GM21619 (cell line): ENCODE measurements around the gene CCDC112.

Experiments
- ATAC-seq: cut with Tn5 transposase; IDR thresholded peaks from one replicate; pipeline ENCODE4 v1.9.1; 2021; ENCODE audit not compliant: unreplicated experiment

Gene CCDC112

GRCh38 chr5:115319007-115319406 is 22.6 kb upstream of the CCDC112 start:
- ATAC-seq, result no peak

- ATAC-seq, result no peak
These were observed 21.3 kb upstream of the CCDC112 start for GRCh38 chr5:115317736-115318135.

GRCh38 chr5:115317320-115317719 is 20.9 kb upstream of the CCDC112 start:
- no peak for ATAC-seq

GRCh38 chr5:115313632-115314031 is 17.2 kb upstream of the CCDC112 start:
- ATAC-seq, result no peak

GRCh38 chr5:115313052-115313451 is 16.6 kb upstream of the CCDC112 start:
- no peak for ATAC-seq

GRCh38 chr5:115309751-115310370 is 13.4 kb upstream of the CCDC112 start:
- peak; percentile 54 for ATAC-seq

GRCh38 chr5:115308815-115309214 is 12.4 kb upstream of the CCDC112 start:
- ATAC-seq, result no peak

- no peak for ATAC-seq
These were observed 9.6 kb upstream of the CCDC112 start for GRCh38 chr5:115306011-115306536.

- no peak for ATAC-seq
These were observed 8.0 kb upstream of the CCDC112 start for GRCh38 chr5:115304496-115304895.

- no peak for ATAC-seq
These were observed 2.4 kb upstream of the CCDC112 start for GRCh38 chr5:115298811-115299210.

GRCh38 chr5:115297031-115297430 is 577 bp upstream of the CCDC112 start:
- ATAC-seq, result no peak

GRCh38 chr5:115295777-115296123 is 704 bp downstream of the CCDC112 start:
- ATAC-seq, result no peak

- ATAC-seq, result no peak
These were observed 5.1 kb downstream of the CCDC112 start for GRCh38 chr5:115291397-115291796.

GRCh38 chr5:115289104-115289503 is 7.3 kb downstream of the CCDC112 start:
- no peak for ATAC-seq

GRCh38 chr5:115284021-115284420 is 12.4 kb downstream of the CCDC112 start:
- ATAC-seq, result no peak

- no peak for ATAC-seq
These were observed 14.3 kb downstream of the CCDC112 start for GRCh38 chr5:115282131-115282530.

- ATAC-seq, result no peak
These were observed 21.9 kb downstream of the CCDC112 start for GRCh38 chr5:115274584-115274983.

- no peak for ATAC-seq
These were observed 24.0 kb downstream of the CCDC112 start for GRCh38 chr5:115272297-115272958.

GRCh38 chr5:115271295-115272050 is 25.0 kb downstream of the CCDC112 start:
- ATAC-seq, result peak; percentile 53

- ATAC-seq, result no peak
These were observed 28.8 kb downstream of the CCDC112 start for GRCh38 chr5:115267617-115268016.

- ATAC-seq, result no peak
These were observed 31.2 kb downstream of the CCDC112 start for GRCh38 chr5:115265220-115265619.

- no peak for ATAC-seq
These were observed 31.7 kb downstream of the CCDC112 start for GRCh38 chr5:115264786-115265185.
